Measurements from ENCODE around the gene NTRK3.

GRCh38 chr15:88256279-88257230 lies at the start of gene NTRK3:
- peak; percentile 61 for TF ChIP-seq EZH2 (IDR thresholded peaks at IDR 0.05; ENCODE audit: borderline replicate concordance, low read depth, low read length, severe bottlenecking)
- no peak for TF ChIP-seq POLR2A (IDR thresholded peaks at IDR 0.05; ENCODE audit: low read depth, low read length)
- no peak for TF ChIP-seq POLR2AphosphoS5 (IDR thresholded peaks at IDR 0.05; ENCODE audit: insufficient read depth, low read depth, low read length)
- no peak for TF ChIP-seq CTCF (IDR thresholded peaks at IDR 0.05; ENCODE audit: extremely low read depth in 1 of 2, insufficient read depth in 1 of 2, low read depth in 1 of 2, low read length in 2 of 2)
- no peak for TF ChIP-seq GATA2 (IDR thresholded peaks at IDR 0.05; ENCODE audit: insufficient read depth, insufficient read length, low read depth, low read length)
- no peak for TF ChIP-seq MYC (IDR thresholded peaks at IDR 0.05; ENCODE audit: low read depth, low read length)
- TF ChIP-seq JUN (IDR thresholded peaks at IDR 0.05; ENCODE audit: borderline replicate concordance, insufficient read depth, insufficient read length, low read depth): no peak

All from endothelial cell of umbilical vein (primary cell).